ENCODE measurements around the gene HOXB9.

The HOXB9 gene

GRCh38 chr17:48610282-48611211 is 15.6 kb downstream of the HOXB9 start, which contains the start of gene HOXB7:
TSS of gene HOXB7 (minus strand) at chr17:48611017. CDS start at chr17:48610918, 99 bp downstream.
- no peak for DNase-seq

- no peak for DNase-seq
Observed at GRCh38 chr17:48609759-48610281, 16.3 kb downstream of the HOXB9 start.

- no peak for DNase-seq
Observed at GRCh38 chr17:48609033-48609432, 17.1 kb downstream of the HOXB9 start.

GRCh38 chr17:48608494-48608834 is 17.7 kb downstream of the HOXB9 start:
- no peak for DNase-seq

- no peak for DNase-seq
Observed at GRCh38 chr17:48606892-48607614, 19.1 kb downstream of the HOXB9 start.

- DNase-seq = no peak
Observed at GRCh38 chr17:48605991-48606891, 19.9 kb downstream of the HOXB9 start.

- DNase-seq = no peak
Observed at GRCh38 chr17:48605409-48605919, 20.7 kb downstream of the HOXB9 start.

- DNase-seq = no peak
Observed at GRCh38 chr17:48604770-48605329, 21.3 kb downstream of the HOXB9 start, which contains the start of gene HOXB6. TSS of gene HOXB6 (minus strand) at chr17:48604986. CDS start at chr17:48598150, 6,836 bp downstream.

- DNase-seq = no peak
Observed at GRCh38 chr17:48603959-48604769, 22.0 kb downstream of the HOXB9 start.

GRCh38 chr17:48601539-48602425 is 24.4 kb downstream of the HOXB9 start:
- no peak for DNase-seq

- no peak for DNase-seq
Observed at GRCh38 chr17:48601207-48601538, 25.0 kb downstream of the HOXB9 start.

- DNase-seq = no peak
Observed at GRCh38 chr17:48600244-48601098, 25.7 kb downstream of the HOXB9 start.

- no peak for DNase-seq
Observed at GRCh38 chr17:48599354-48599753, 26.8 kb downstream of the HOXB9 start.

- no peak for DNase-seq
Observed at GRCh38 chr17:48598736-48599135, 27.4 kb downstream of the HOXB9 start.

- DNase-seq = no peak
Observed at GRCh38 chr17:48597778-48598631, 28.2 kb downstream of the HOXB9 start.

GRCh38 chr17:48597528-48597777 is 28.7 kb downstream of the HOXB9 start:
- DNase-seq = no peak

- DNase-seq = no peak
Observed at GRCh38 chr17:48596735-48597527, 29.2 kb downstream of the HOXB9 start.
